ENCODE data around the gene TFDP2. TPM values are rescaled to one million over a fixed set of nuclear protein-coding genes. Genes with fewer than 3 reads are reported as not detected.
"Not testable (repeated sequence)": the region's sequence is repeated elsewhere in the genome, so short reads cannot be mapped to it uniquely, and the experiment has no call there.

TFDP2 gene
- total RNA-seq, 1 donor from 2014 or later, result 14.7 TPM

DNA sequence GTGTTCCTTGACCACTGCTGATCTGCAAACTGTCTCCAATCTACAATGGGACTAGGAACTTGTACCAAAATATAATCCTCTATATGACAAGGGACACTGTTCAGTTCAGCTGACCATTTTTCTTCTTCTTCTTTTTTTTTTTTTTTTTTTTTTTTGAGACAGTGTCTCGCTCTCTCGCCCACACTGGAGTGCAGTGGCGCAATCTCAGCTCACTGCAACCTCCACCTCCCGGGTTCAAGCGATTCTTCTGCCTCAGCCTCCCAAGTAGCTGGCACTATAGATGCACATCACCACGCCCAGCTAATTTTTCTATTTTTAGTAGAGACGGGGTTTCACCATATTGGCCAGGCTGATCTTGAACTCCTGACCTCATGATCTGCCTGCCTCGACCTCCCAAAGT is 174.6 kb downstream of the TFDP2 start:
- not testable (repeated sequence) for DNase-seq (ENCODE audit: extremely low read depth, low read depth, low spot score)

DNA sequence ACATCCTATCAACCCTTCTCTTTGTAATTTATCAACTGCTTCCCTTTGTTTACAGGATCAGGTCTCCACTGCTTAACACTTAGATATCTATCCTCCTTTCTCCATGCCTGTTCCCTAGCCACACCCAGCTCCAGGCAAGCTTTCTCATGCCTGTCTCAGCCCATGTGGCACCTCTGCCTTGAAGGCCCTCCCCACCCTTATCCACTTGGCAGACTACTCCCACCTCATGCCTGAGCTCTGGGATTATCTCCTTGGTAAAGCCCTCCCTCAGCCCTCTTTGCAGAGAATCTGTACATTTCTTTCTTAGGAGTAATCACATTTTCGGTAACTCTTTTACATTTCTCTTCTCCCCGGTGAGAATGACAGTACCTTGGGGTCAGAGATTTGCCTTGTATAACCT is 176.9 kb downstream of the TFDP2 start:
- no peak for DNase-seq (ENCODE audit: extremely low read depth, low read depth, low spot score)

DNA sequence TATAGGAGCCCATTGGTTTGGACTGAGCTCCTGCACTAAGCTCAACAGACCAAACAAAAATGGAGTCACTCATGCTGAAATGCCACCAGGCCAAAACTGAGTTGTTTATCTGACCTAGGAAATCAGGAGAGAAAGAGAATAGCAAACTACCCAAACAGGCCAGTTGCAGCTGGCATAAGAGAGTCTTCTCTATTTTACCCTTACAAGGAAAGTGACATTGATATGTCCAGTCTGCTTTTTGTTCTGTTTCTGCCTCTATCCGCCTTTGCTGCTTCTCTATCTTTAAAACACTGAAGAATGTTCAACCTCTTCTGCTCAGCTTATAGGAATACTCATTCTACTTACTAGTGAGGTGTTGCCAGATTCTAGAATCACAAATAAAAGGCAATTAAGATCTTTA is 177.8 kb downstream of the TFDP2 start:
- no peak for DNase-seq (ENCODE audit: extremely low read depth, low read depth, low spot score)

DNA sequence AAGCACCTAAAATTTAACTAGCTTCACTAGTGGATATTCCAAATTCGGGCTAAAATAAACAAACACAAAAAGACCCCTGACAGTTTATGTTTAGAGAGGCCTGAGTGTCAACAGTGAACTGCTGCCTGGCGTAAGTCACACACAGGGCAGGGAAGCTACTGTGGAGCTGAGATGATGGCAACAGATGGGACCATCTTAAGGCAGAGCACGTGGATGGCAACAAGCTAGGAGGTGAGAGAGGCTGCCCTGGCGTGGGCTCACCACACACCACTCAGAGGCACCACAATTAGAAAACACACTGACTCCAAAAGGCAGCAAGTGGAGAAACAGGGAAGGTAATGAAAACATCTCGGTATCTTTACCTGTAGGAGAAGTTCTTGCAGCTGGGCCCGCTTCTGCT is 179.6 kb downstream of the TFDP2 start:
- DNase-seq (ENCODE audit: extremely low read depth, low read depth, low spot score), result no peak

DNA sequence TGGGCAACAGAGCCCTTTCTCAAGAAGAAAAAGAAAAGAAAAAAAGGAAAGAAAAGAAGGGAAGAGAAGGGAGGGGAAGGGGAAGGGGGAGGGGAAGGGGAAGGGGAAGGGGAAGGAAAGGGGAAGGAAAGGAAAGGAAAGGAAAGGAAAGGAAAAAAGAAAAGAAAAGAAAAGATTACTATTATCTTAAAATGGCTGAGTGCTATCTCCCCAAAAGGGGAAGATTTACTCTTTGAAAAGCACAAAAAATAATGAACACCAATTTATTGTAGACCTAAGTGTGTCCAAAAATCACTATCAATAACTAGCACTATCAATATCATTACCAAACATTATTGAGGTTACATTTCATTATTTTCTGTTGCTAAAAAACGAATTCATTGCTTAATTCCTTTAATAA is 183.9 kb downstream of the TFDP2 start:
- DNase-seq (ENCODE audit: extremely low read depth, low read depth, low spot score), result no peak

DNA sequence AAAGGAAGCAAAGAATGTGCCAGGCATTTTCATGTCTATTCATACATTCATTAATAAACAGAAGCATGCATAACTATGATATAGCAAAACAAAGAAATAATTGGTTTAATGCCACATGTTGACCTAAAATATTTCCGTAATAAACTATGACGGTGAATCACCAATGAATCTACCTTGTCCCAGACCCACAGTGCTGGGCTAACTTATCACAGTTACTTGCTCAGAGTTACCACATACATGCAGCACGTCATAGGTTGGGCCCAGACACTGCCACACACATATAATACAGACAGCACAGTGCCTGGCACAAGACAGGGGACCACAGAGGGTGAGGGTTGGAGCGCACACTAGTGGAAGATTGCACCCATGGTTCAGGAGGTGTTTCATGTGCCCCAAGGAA is 186.0 kb downstream of the TFDP2 start:
- DNase-seq (ENCODE audit: extremely low read depth, low read depth, low spot score), result no peak

DNA sequence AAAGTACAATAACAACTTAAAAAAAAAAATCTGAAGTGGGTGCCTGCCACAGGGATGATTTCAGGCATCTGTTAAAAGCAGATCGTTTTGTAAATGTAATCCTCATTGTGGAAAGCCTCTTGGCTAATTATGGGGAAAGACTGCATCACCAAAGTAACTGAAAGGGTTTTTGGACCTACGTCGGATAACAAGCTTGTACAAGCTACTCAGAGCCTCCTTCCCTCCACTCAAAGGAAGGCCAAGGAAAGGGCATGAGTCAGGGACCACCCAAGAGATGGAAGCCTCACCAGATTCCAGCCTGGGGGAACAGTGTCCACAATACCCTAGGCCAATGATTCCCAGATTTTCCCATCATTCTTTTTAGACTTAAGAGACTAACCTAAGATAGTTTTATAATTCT is 188.6 kb downstream of the TFDP2 start:
- no peak for DNase-seq (ENCODE audit: extremely low read depth, low read depth, low spot score)

DNA sequence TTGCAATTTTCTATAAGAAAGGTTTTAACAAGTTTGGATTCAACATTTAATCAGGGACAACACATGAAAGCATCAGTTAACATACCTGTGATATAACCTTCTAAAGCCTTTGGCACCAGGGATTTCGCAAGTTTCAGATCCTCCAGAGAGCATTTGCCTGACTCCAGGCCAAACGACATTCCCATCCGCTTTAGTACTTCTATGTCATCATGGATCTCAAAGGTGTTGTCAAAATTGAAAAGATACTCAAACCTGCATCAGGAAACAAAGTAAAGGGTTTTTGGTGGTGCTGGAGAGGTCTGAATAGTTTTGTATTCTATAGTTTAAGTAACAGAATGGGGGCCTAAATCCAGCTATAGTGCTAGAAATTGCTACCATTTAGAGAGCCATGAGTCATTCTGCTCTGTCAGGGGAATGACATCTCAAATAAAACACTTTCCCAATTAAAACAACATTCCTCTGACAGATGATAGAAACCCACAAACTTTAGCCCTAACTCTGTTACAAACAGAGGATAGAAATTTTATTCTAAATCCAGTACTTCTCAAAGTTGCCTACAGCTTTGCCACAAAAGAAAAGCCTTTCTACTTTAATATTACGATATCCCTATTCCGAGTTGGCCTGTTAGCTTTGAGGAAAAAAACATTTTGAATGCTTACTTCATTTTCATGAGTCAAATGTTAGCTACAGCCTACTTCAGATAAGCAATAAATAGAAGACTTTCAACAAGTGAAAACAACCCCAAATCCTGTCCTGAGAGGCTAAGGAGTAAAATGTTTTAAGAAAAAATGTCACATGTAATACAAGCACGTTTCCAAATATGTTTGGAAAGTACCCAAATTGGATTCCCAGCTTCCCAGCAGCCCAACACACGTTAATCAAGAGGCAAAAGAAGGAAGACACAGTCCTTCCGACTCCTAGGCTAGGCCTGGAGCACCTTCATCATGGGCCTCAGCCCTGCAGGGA is 189.5 kb downstream of the TFDP2 start:
- no peak for DNase-seq (ENCODE audit: extremely low read depth, low read depth, low spot score)

DNA sequence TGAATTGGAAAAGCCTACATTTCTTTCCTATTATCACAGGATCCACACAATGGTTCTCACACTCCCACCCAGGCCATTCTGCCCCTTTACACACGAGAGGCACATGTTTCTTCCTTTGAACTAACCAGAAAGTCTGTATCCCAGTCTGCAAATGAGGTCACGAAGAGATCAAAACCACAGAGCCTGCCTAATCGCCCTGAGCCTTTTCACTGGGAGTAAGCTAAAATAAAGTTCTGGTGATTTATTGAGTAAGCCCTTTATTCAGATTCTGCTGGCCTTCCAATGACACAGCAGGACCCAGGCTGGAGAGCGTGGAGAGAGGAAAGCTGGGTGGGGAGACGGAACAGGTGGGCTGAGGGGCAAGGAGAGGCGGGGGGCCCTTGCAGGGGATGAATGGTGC is 194.2 kb downstream of the TFDP2 start:
- DNase-seq (ENCODE audit: extremely low read depth, low read depth, low spot score), result no peak

DNA sequence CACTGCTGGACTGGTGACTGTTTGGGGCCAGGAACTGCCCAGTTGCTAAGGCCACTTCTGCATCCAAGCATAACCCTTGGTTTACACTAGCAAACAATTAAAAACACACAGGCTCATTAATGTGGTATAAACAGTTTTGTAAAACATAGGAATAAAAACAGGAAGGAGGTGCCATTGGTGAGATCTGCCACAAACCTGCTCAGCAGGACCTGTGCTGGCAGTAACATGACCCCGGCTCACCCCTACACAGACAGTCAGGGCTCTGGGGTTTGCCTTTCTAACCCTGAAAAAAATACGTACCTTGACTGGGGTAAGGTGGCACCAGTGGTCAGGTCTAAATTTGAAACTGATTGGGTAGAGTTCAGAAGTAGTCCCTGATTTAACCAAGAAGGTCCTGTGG is 196.7 kb downstream of the TFDP2 start:
- no peak for DNase-seq (ENCODE audit: extremely low read depth, low read depth, low spot score)

DNA sequence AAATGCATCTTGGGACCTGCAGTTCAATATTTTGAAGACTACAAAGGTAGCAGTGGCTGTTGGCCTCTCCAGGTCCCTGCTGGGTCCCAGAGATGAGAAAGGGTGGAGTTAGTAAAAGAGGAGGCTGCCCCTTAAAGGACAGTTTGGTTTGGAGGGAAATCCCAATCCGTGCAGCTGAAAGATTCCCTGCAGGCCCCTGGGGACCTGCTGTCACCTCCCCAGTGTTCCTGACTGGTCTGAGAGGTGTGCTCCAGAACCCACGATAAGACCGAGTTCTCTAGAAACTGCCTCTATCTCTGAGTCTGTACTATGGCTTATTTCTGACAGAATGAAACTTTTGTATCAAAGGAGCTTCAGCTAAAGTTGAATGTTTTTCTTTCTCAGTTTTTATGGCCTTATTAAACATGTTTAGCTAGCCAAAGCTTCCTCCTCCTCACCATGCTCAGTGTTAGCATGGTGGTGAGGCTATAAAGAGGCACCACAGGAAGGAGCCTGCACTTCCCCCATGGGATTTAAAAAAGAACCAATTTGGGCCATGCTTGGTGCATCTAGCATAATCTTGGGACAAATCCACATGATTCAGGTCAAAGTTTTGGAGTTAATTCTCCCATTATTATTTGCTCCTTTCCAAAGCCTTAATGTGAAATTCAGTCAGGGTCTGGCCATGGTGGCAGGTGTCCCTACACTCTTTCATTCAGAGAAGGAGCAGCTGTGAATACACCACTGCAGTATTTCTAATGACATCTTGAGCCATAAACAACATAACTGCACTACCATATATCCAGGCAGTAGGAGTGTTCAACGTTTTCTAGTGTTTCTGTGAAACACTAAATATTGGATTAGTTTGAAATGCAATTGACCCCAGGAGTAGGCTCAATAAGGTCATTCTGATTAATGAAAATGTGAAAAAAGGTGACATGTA is 198.5 kb downstream of the TFDP2 start:
- no peak for DNase-seq (ENCODE audit: extremely low read depth, low read depth, low spot score)

DNA sequence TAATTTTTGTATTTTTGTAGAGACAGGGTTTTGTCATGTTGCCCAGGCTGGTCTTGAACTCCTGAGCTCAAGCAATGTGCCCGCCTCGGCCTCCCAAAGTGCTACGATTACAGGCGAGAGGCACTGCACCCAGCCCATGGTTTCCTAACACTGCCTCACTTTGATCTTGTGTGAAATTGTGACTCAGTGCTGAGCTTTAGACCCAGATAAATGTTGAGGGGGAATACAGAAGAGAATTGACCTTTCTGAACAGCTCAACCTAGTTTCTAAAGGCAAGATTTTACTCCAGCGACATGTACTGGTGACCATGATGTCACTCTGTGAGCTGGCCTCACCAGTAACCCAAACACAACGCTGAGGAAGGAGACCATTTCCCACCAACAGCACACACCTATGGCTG is 199.4 kb downstream of the TFDP2 start:
- no peak for DNase-seq (ENCODE audit: extremely low read depth, low read depth, low spot score)

DNA sequence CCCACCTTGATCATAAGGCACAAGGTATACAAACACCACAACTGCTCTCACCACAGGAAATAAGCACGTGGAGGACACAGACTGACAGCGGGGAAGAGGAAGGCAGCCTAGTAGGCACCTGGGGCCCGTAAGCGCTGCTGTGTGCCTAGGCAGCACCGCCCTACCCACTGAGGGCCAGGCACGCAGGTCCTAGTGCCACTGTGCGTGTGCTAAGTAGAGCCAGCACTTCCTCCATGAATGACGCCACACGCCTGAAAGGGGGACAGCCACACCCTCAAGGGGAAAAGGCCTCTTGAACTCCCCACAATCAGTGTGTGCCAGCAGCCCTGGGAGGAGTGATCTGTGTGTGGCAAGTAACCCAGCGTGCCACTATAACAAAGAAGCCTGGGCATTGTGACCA is 199.9 kb downstream of the TFDP2 start:
- no peak for DNase-seq (ENCODE audit: extremely low read depth, low read depth, low spot score)

DNA sequence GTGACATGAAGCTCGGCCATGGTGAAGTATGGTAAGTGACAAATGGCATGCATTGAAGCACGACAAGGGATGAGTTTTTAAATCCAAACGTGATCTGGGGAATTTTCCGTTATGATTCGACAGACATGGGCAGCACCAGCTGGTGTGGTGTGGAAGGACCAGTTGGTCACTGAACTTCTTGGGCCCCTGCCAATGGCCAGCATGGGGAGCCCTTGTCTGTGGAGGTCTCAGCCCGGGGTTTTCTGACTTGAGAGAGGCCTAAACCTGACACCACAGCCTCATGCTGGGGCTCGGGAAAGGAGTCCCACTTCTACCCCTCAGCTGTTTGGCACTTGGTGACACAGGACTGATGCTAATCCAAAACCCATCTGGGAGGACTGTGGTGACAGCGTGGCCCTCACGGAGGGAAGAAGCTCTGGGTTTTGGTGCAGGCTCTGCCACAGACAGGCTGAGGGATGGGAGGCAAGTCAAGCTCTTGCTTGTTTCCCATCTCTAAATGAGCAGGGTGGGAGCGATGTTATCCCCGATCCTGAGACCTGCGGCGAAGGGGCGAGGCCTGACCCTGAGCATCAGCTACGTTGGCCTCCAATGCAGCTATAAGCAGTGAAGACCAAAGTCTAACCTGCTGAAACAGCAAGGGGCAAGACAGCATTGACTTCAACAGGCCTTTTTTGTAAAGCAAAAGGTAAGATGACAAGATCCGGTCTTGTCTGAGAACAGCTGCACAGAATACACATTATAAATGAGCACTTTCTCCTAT is 203.4 kb downstream of the TFDP2 start:
- DNase-seq (ENCODE audit: extremely low read depth, low read depth, low spot score), result no peak

DNA sequence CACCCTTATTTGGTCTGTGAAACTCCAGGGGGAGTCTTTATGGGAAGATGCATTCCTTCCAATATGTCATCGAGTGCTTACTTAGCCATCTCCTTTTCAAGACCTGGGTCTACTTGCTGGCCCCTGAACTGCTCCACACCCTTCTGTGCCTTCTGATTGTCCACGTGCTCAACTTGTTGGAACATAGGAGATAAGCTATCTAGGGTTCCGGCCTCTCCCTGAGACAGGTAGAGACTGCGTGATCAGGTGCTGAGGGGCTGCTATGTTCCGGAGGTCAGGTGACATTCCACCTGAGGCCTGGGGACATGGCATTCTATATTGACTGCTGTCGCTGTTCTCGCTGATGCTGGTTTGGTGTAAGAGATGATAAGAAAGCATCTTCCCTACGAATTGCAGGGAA is 207.3 kb downstream of the TFDP2 start:
- no peak for DNase-seq (ENCODE audit: extremely low read depth, low read depth, low spot score)

DNA sequence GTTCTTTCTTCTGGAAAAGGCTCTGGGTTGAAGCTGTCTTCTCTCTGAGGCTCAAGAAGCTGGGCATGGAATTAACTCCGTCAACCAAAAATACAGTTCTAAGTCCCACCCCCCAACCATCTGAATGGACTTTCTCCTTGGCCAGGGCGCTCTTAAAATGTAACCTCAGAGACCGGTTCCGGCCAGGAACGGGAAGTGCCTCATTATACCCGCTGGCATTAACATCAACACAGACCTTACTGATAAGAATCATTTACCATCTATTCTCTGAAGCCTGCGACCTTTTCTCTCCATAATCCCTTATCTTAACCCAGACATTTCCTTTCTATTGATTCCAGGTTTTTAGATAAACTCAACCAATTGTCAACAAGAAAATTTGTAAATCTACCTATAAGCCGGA is 208.3 kb downstream of the TFDP2 start:
- peak; percentile 39 for DNase-seq (ENCODE audit: extremely low read depth, low read depth, low spot score)

DNA sequence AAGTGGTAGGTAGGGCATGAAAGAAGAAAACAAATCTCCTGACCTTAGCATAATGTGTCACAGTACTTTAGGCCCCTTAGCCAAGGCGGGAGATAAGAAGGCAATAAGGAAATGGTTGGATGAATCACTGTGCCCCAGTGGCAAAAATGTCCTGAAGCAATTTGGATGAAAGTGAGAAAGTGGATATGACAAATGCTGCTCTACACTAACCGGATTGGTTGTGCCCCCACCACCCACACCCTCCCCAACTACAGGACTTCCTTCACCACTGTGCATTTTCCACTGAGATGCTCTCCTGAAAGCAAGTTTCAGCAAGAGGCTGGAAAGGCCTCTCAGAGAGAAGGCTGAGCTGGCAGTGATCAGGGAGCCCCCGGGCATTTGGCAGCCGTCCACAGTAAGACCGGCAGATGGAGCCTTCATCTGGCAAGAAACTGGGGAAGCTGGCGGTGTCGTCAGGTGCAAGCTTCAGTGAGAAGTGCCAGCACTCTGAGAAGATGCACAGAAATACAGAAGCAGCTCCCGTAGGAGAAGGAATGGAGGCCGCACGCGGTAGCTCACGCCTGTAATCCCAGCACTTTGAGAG is 209.1 kb downstream of the TFDP2 start:
- DNase-seq (ENCODE audit: extremely low read depth, low read depth, low spot score), result peak; percentile 66

DNA sequence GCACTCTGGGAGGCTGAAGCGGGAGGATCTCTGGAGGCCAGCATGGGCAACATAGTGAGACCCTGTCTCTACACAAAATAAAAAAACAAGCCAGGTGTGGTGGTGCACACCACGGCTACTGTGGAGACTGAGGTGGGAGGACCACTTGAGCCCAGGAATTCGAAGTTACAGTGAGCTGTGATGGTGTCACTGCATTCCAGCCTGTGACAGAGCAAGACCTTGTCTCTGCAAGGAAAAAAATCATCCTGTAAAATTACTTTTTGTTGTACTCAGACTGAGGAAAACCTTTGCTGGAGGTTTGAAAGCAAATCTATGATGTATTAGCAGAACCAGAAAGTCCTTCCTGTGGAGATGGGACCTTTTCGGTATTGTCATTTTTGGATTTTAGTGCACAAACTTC is 209.6 kb downstream of the TFDP2 start:
- DNase-seq (ENCODE audit: extremely low read depth, low read depth, low spot score), result no peak

DNA sequence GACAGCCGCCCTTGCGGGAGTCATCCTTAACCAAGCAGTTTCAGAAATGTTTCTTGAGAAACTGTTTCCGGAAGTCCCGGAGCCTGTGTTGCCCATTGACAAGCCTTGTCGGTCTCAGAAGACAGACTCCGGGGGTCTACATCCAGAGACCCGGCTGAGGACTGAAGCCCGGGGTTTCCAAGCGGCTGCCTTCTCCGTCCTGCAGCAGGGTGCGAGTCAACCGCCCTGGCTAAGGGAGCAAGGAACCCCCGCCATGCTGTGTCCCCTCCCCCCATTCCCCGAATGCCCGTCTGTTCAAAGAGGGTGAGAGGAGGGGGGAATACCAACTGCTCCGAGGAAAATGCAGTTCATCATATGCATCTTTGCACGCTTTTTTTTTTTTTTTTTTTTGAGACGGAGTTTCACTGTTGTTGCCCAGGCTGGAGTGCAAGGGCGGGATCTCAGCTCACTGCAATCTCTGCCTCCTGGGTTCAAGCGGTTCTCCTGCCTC is 211.3 kb downstream of the TFDP2 start:
- DNase-seq (ENCODE audit: extremely low read depth, low read depth, low spot score), result no peak

DNA sequence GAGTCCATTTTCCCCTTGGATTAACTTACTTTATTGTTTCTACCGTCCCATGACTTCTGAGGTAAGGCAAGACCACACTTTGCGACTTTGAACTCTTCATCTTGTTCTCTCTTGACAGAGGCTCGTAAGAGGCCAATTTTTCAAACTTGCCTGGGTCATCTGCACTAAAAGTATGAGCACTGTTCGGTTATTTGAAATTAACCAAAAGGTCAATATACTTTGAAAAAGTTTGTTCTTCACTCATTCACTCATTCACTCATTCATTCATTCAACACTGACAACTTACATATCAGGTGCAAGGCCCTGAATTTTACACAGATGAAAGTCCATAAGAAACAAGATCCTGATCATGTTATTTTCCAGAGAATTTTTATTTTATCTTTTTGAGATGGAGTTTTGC is 215.0 kb downstream of the TFDP2 start:
- DNase-seq (ENCODE audit: extremely low read depth, low read depth, low spot score), result no peak

All from glomerular endothelial cell (primary cell).